Activated T-cell treated with anti-CD3 and anti-CD28 coated beads, Interleukin-2, amount 50 U/mL, for 24 hours (primary cell): Measurements from ENCODE around the gene ADCY5.
A peak's percentile ranks its signal among the peaks of the same experiment; 100 is the strongest.
"Not testable (repeated sequence)": the region's sequence is repeated elsewhere in the genome, so short reads cannot be mapped to it uniquely, and the experiment has no call there.

ENCODE experiments used
- DNase-seq: peaks from one replicate; pipeline ENCODE4 v3.0.0-alpha.2; 2020
- H3K27ac Mint-ChIP-seq: 2 replicates; pipeline ENCODE4 v1.8.0; 2020; ENCODE audit warnings: mild to moderate bottlenecking, mixed read lengths
- H3K27me3 Mint-ChIP-seq: 2 replicates; pipeline ENCODE4 v1.8.0; 2020; ENCODE audit warnings: mixed read lengths
- H3K36me3 Mint-ChIP-seq: 2 replicates; pipeline ENCODE4 v1.8.0; 2020; ENCODE audit warnings: low read depth, mixed read lengths
- H3K4me1 Mint-ChIP-seq: 2 replicates; pipeline ENCODE4 v1.8.0; 2020; ENCODE audit warnings: low read depth, mixed read lengths
- H3K4me3 Mint-ChIP-seq: 2 replicates; pipeline ENCODE4 v1.8.0; 2020; ENCODE audit warnings: mild to moderate bottlenecking, moderate library complexity, mixed read lengths
- H3K9me3 Mint-ChIP-seq: 2 replicates; pipeline ENCODE4 v1.8.0; 2020; ENCODE audit warnings: mixed read lengths

ADCY5 gene

DNA sequence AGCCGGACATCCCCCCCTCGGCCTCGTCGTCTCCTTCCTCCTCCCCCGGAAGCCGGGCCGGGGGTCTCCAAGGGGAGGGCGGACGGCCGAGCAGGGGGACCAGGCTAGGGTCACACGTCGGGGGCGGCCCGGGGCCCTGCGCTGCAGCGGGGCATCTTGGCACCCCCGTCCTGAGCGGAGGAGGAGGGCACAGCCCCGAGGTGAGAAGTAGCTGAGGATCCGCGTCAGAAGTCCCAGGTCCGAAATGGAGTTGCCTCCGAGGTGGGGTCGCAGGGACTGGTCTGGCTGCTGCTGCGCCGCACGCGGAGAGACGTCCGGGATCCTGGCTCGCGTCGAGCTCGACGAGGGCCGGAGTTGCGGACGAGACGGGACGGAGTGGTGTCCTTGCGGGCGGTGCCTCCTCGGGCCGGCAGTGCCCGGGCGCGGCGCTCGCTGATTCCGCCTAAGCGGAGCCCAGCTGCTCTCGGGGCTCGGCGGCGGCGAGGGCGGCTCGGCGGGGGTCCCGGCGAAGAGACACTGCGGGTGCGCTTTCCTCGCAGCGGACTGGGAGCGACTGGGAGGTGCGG lies at the start of gene ADCY5:
TSS of gene ADCY5 (minus strand) at position 555 of the 566 bp plus-strand sequence. CDS start at position 10, 545 bp downstream.
- Mint-ChIP-seq H3K27ac (no peak within 1 kb of the TSS), H3K27me3 (peaks cover 66% of the 10 kb centered on the region), H3K36me3 (no peaks in the 10 kb centered on the region), H3K9me3 (no peaks in the 10 kb centered on the region), H3K4me3 (peak within 1 kb of the TSS; percentile 34), H3K4me1 (peaks cover 1% of the 10 kb centered on the region)
- DNase-seq, result peak; percentile 46

- Mint-ChIP-seq H3K9me3 (no peaks in the 10 kb centered on the region), H3K36me3 (peaks cover 62% of the 10 kb centered on the region), H3K4me3 (no peak overlapping the region), H3K27ac (no peak overlapping the region), H3K27me3 (no peaks in the 10 kb centered on the region), H3K4me1 (peaks cover 5% of the 10 kb centered on the region)
- no peak for DNase-seq
Observed at GRCh38 chr3:123493912-123494311, 45.0 kb upstream of the ADCY5 start.

GRCh38 chr3:123491966-123492587 lies 43.2 kb upstream of the ADCY5 start:
- Mint-ChIP-seq H3K27ac (no peak overlapping the region), H3K9me3 (no peaks in the 10 kb centered on the region), H3K27me3 (no peaks in the 10 kb centered on the region)

GRCh38 chr3:123489400-123490004 lies 40.6 kb upstream of the ADCY5 start:
- no peaks in the 10 kb centered on the region for H3K27me3 Mint-ChIP-seq
- DNase-seq, result peak; percentile 61
- H3K4me3 Mint-ChIP-seq, result no peak overlapping the region
- H3K36me3 Mint-ChIP-seq, result peaks cover 30% of the 10 kb centered on the region
- no peak overlapping the region for H3K27ac Mint-ChIP-seq
- H3K9me3 Mint-ChIP-seq, result no peaks in the 10 kb centered on the region
- peaks cover 5% of the 10 kb centered on the region for H3K4me1 Mint-ChIP-seq

More at GRCh38 chr3:123491966-123492587, 43.2 kb upstream of the ADCY5 start:
- H3K4me3 Mint-ChIP-seq, result no peak overlapping the region
- no peak for DNase-seq
- H3K36me3 Mint-ChIP-seq, result peaks cover 47% of the 10 kb centered on the region
- peaks cover 5% of the 10 kb centered on the region for H3K4me1 Mint-ChIP-seq

GRCh38 chr3:123488645-123489347 lies 39.9 kb upstream of the ADCY5 start:
- H3K9me3 Mint-ChIP-seq, result no peaks in the 10 kb centered on the region
- peaks cover 5% of the 10 kb centered on the region for H3K4me1 Mint-ChIP-seq
- H3K27me3 Mint-ChIP-seq, result no peaks in the 10 kb centered on the region
- DNase-seq, result no peak
- H3K36me3 Mint-ChIP-seq, result peaks cover 23% of the 10 kb centered on the region
- no peak overlapping the region for H3K27ac Mint-ChIP-seq
- no peak overlapping the region for H3K4me3 Mint-ChIP-seq

- H3K27ac Mint-ChIP-seq, H3K4me3 Mint-ChIP-seq, H3K4me1 Mint-ChIP-seq, H3K27me3 Mint-ChIP-seq, H3K9me3 Mint-ChIP-seq, DNase-seq: not testable (repeated sequence)
- H3K36me3 Mint-ChIP-seq, result peaks cover 13% of the 10 kb centered on the region
Observed at GRCh38 chr3:123487063-123487462, 38.2 kb upstream of the ADCY5 start.

- H3K4me3 Mint-ChIP-seq, result no peak overlapping the region
- H3K4me1 Mint-ChIP-seq, result no peaks in the 10 kb centered on the region
- no peaks in the 10 kb centered on the region for H3K9me3 Mint-ChIP-seq
- no peak for DNase-seq
- no peak overlapping the region for H3K27ac Mint-ChIP-seq
- H3K36me3 Mint-ChIP-seq, result peaks cover 10% of the 10 kb centered on the region
- H3K27me3 Mint-ChIP-seq, result no peaks in the 10 kb centered on the region
Observed at GRCh38 chr3:123486460-123486859, 37.6 kb upstream of the ADCY5 start.

DNA sequence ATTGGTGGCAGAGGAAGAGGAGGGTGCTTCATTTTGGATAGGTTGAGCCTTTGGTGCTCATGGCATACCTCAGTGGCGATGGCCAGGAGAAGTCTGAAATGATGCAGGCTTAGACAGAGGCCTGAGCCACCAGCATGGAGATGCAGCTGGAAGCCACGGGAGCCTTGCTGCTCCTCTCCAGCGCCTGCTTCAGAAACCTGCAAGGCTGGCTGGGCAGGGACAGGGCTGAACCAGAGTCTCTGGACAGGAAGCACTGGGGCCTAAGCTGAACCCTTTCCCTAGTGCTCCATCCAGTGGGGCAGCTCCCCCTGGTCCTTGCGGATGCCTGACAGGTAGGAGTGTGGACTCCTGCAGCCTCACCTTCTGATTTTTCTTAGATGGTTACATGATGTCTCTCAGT lies 36.7 kb upstream of the ADCY5 start:
- H3K36me3 Mint-ChIP-seq, result peaks cover 2% of the 10 kb centered on the region
- H3K9me3 Mint-ChIP-seq, result no peaks in the 10 kb centered on the region
- H3K27ac Mint-ChIP-seq, result no peak overlapping the region
- DNase-seq, result no peak
- no peaks in the 10 kb centered on the region for H3K4me1 Mint-ChIP-seq
- peaks cover 3% of the 10 kb centered on the region for H3K27me3 Mint-ChIP-seq
- no peak overlapping the region for H3K4me3 Mint-ChIP-seq

DNA sequence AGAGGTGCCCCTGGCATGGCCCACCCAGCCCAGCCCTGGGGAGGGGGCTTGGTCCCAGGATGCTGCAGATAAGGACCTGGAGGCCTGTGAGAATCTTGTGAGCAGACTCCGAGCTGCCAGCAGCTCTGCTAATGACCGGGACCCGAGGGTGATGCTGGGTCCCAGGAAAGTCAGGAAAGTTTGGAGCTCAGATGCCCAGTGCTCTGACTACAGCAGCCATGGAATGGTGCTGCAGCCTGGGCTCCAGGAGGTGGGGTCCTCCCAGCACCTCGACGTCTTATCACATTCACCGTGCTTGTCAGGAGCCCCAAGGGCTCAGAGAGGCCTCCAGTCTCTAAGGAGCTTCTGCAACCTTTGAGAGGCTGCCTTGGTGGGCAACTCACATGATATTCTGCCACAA lies 34.3 kb upstream of the ADCY5 start:
- DNase-seq, result no peak
- no peaks in the 10 kb centered on the region for H3K4me1 Mint-ChIP-seq
- no peaks in the 10 kb centered on the region for H3K9me3 Mint-ChIP-seq
- H3K4me3 Mint-ChIP-seq, result no peak overlapping the region
- H3K27ac Mint-ChIP-seq, result no peak overlapping the region
- peaks cover 8% of the 10 kb centered on the region for H3K27me3 Mint-ChIP-seq
- no peaks in the 10 kb centered on the region for H3K36me3 Mint-ChIP-seq

DNA sequence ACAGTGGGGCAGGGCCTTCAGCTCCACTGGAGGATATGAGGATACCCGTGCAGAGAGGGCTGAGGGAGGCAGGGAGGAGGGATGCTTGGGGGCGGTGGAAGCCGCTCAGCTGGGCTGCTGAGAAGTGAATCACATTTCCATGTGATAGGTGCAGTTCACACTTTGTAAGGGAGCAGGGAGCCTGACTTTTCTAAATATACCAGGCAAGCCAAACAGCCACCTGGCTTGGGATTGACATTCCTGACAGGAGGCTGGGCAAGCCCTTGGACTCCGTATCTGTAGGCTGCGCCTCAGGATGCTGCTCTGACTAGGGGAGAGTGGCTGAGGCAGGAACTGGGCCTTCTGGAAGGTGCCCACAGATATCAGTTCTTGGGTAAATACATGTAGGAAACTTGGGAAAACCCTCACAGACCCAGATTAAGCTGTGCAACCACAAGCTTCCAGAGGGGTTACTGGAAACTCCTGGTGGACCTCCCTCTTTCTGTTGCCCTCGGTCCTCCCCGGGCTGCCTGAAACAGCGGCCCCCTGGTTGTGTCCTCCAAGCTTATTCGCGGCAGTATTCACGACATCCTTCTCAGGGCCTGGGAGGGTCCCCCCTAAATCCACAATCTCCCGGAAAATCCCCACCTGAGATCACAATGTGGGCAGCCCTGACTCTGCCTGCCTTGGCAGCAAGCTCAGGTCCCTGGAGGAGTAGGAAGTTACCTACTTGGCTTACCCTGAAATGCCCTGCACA lies 33.0 kb upstream of the ADCY5 start:
- H3K36me3 Mint-ChIP-seq, result no peaks in the 10 kb centered on the region
- no peak overlapping the region for H3K27ac Mint-ChIP-seq
- no peaks in the 10 kb centered on the region for H3K9me3 Mint-ChIP-seq
- DNase-seq, result no peak
- H3K4me3 Mint-ChIP-seq, result no peak overlapping the region
- peaks cover 17% of the 10 kb centered on the region for H3K27me3 Mint-ChIP-seq
- H3K4me1 Mint-ChIP-seq, result no peaks in the 10 kb centered on the region

GRCh38 chr3:123481071-123481470 lies 32.2 kb upstream of the ADCY5 start:
- Mint-ChIP-seq H3K9me3 (no peaks in the 10 kb centered on the region), H3K27ac (no peak overlapping the region), H3K4me3 (no peak overlapping the region), H3K36me3 (no peaks in the 10 kb centered on the region), H3K4me1 (no peaks in the 10 kb centered on the region), H3K27me3 (peaks cover 23% of the 10 kb centered on the region)
- DNase-seq, result no peak

- Mint-ChIP-seq H3K27me3 (peaks cover 27% of the 10 kb centered on the region), H3K9me3 (no peaks in the 10 kb centered on the region), H3K36me3 (no peaks in the 10 kb centered on the region), H3K27ac (no peak overlapping the region), H3K4me1 (no peaks in the 10 kb centered on the region), H3K4me3 (no peak overlapping the region)
- DNase-seq, result no peak
Observed at GRCh38 chr3:123480428-123480827, 31.5 kb upstream of the ADCY5 start.

DNA sequence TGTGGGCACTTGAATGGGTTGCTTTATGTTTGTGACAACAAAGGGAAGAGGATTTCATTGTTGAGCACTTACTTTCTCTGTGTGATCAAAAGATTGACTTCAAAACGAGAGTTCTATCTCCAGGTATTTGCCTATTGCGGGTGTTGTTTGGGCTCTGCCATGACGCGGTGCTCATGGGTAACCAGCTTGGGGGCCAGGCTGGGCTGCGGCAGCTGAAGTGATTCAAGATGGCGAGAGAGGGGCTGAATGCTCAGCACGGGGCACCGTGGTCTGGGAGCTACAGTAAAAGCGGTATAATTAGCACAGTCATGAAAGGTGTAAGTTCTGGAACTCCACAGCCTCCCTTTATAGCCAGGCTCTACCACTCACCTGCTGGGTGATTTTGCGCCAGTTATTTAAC lies 31.0 kb upstream of the ADCY5 start:
- no peak overlapping the region for H3K4me3 Mint-ChIP-seq
- peaks cover 31% of the 10 kb centered on the region for H3K27me3 Mint-ChIP-seq
- H3K4me1 Mint-ChIP-seq, result no peaks in the 10 kb centered on the region
- no peak overlapping the region for H3K27ac Mint-ChIP-seq
- no peak for DNase-seq
- H3K9me3 Mint-ChIP-seq, result no peaks in the 10 kb centered on the region
- no peaks in the 10 kb centered on the region for H3K36me3 Mint-ChIP-seq

DNA sequence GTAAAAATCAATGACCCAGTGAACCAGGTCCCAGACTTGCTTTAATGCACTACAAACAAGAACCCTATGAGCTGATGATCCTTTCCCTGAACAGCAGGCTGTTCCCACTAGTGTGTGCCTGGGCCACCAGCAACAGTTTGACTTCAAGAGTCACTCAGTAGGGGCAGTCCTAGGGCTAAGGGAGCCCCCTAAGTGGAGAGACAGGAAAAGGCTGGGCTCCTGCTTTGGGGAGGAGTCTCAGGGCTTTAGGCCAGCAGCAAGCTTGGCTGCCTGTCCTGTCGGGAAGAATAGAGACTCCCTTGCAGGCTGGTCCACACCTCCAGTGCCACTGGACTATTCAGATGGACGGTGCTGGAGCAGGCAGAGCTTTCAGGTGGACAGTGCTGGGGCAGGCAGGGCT lies 29.4 kb upstream of the ADCY5 start:
- Mint-ChIP-seq H3K36me3 (no peaks in the 10 kb centered on the region), H3K4me1 (no peaks in the 10 kb centered on the region), H3K27ac (no peak overlapping the region), H3K9me3 (no peaks in the 10 kb centered on the region), H3K4me3 (no peak overlapping the region), H3K27me3 (peaks cover 31% of the 10 kb centered on the region)
- DNase-seq, result no peak
